Gastrocnemius medialis (tissue), 4 donors: ENCODE results near the gene EXD3.

Experiments
- POLR2A ChIP-seq, 2 donors: fragments of 450-650 bp; IDR thresholded peaks; one replicate each; pipeline ENCODE4 v1.6.1; 2017; ENCODE audit warnings: antibody characterized with exemption in 2 of 2, mild to moderate bottlenecking in 2 of 2, moderate library complexity in 2 of 2
- TF ChIP-seq, protein P1 (sequence below), 5 experiments: fragments of 450-650 bp in 3 of 5; fragments of 200-600 bp in 2 of 5; sonication (generic) in 2 of 5; IDR thresholded peaks in 4 of 5; conservative IDR thresholded peaks in 1 of 5; 1 replicate in 4 of 5; 2 replicates in 1 of 5; pipeline ENCODE4 v1.5.1; 2016 to 2019; ENCODE audit warnings: antibody characterized with exemption in 5 of 5, mild to moderate bottlenecking in 3 of 5, moderate library complexity in 3 of 5

DNA sequence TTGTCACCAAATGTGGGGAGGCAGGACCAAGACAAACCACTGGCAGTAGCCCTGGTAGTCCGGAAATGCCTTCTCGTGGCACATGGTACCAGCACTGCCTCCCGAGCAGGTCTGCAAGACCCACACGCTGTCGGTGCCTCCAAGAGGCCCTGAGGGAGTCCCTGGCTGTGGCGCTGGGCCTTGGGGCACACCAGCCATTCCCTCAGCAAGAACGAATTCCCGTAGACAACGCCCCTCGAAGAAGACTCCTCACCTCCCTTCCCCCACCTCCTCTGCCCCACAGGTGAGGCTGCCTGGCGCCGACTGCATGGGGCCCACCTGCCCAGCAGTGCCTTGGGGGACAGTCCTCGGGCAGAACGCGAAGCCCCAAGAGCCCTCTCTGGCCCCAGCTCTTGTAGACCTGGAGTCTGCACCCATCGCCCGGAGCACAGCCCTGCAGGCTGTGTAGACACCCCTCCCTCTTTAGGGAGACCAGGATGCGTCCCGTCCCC, 56.0 kb downstream of the EXD3 start:
- TF ChIP-seq, protein P1, sequence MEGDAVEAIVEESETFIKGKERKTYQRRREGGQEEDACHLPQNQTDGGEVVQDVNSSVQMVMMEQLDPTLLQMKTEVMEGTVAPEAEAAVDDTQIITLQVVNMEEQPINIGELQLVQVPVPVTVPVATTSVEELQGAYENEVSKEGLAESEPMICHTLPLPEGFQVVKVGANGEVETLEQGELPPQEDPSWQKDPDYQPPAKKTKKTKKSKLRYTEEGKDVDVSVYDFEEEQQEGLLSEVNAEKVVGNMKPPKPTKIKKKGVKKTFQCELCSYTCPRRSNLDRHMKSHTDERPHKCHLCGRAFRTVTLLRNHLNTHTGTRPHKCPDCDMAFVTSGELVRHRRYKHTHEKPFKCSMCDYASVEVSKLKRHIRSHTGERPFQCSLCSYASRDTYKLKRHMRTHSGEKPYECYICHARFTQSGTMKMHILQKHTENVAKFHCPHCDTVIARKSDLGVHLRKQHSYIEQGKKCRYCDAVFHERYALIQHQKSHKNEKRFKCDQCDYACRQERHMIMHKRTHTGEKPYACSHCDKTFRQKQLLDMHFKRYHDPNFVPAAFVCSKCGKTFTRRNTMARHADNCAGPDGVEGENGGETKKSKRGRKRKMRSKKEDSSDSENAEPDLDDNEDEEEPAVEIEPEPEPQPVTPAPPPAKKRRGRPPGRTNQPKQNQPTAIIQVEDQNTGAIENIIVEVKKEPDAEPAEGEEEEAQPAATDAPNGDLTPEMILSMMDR (IDR thresholded peaks at IDR 0.05 in 4 of 5, conservative IDR thresholded peaks at IDR 0.05 in 1 of 5): no peak
- no peak for TF ChIP-seq POLR2A (IDR thresholded peaks at IDR 0.05)
